Calu3 (cell line): ENCODE data around the gene CHMP4B. TPM values are rescaled to one million over a fixed set of nuclear protein-coding genes. Genes with fewer than 3 reads are reported as not detected.

Experiments
- BruUV-seq: library from RNA; stranded (reverse); fragments of 400-500 nt; replicated peaks from 2 replicates; lab custom pipeline; 2021; lab: Mats Ljungman, UMichigan
- CTCF ChIA-PET: fragments of 300-600 bp; sonication (Branson Sonifier 250); formaldehyde crosslinking; loops from one replicate; lab custom pipeline; 2022; ENCODE audit warnings: antibody characterized with exemption; lab: Charles Lee
- DNase-seq: peaks from one replicate; pipeline ENCODE4 v3.0.0; 2022
- H3K27ac Mint-ChIP-seq: one replicate; pipeline ENCODE4 v1.8.0; 2022; ENCODE audit warnings: mixed read lengths; ENCODE audit not compliant: unreplicated experiment
- H3K27me3 Mint-ChIP-seq: one replicate; pipeline ENCODE4 v1.8.0; 2022; ENCODE audit warnings: mixed read lengths; ENCODE audit not compliant: unreplicated experiment
- H3K36me3 Mint-ChIP-seq: one replicate; pipeline ENCODE4 v1.8.0; 2022; ENCODE audit warnings: mild to moderate bottlenecking, moderate library complexity, mixed read lengths; ENCODE audit not compliant: insufficient read depth, unreplicated experiment
- H3K4me1 Mint-ChIP-seq: one replicate; pipeline ENCODE4 v1.8.0; 2022; ENCODE audit warnings: mild to moderate bottlenecking, low read depth, mixed read lengths; ENCODE audit not compliant: unreplicated experiment
- H3K4me3 Mint-ChIP-seq: one replicate; pipeline ENCODE4 v1.8.0; 2022; ENCODE audit warnings: mild to moderate bottlenecking, low read depth, moderate library complexity, mixed read lengths; ENCODE audit not compliant: unreplicated experiment
- H3K9me3 Mint-ChIP-seq: one replicate; pipeline ENCODE4 v1.8.0; 2022; ENCODE audit warnings: low read depth, mixed read lengths; ENCODE audit not compliant: unreplicated experiment
- intact Hi-C: fragments of 100-400 bp; cut with micrococcal nuclease; formaldehyde crosslinking; loops from one replicate; pipeline ENCODE4 v1.10.0; 2022; ENCODE audit not compliant: unreplicated experiment
- total RNA-seq: library from RNA; stranded (reverse); gene quantifications from 2 replicates; pipeline ENCODE4 v1.2.3, GENCODE V29; 2022
- TF ChIP-seq, protein P1 (sequence below): fragments of 200-600 bp; IDR thresholded peaks from one replicate; pipeline ENCODE4 v1.8.0; 2022; ENCODE audit warnings: antibody characterized with exemption; ENCODE audit not compliant: unreplicated experiment

The CHMP4B gene
- total RNA-seq, 1 experiment from 2014 or later, result 234 TPM

DNA sequence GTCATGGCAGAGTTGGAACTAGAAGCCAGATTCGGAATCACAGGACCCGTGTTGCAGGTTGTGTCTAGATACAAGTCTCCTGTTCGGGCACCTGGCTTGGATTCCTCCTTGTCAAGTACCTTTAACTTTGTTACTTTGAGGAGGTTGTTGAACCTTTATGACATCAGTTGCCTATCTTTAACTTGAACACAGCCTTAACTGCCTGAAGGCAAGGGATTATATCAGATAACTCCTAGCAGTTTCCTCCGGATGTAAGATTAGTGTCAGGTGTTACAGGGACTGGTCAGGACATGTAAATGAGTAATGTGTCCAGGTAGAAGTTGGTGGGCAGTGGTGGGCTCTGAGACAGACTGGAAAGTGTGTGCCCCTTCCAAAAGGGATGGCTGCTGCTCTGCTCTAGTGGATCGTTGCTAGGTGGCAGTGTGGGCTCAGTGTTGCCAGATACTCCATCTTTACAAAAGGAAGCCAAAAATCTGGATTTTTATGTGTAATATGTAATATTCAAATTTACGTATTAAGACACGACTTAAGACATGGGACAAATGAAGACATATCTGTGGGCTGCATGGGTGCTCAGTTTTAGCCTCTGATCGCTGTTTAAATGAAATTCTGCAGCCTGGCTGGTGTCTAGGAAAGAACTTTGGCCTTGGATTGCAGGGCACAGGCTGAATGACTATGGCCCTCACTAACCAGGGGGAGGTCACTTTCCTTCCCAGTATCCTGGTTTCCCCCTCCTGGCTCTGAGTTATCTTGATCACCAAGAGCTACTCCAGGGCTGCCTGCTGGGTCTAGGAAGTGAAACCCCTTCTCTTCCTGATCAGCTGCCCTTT is 27.1 kb downstream of the CHMP4B start:
- intact Hi-C loops, result no loop called here
- H3K27ac Mint-ChIP-seq, result peak overlapping the region; percentile 36
- no TSS peak for BruUV-seq
- TF ChIP-seq, protein P1, sequence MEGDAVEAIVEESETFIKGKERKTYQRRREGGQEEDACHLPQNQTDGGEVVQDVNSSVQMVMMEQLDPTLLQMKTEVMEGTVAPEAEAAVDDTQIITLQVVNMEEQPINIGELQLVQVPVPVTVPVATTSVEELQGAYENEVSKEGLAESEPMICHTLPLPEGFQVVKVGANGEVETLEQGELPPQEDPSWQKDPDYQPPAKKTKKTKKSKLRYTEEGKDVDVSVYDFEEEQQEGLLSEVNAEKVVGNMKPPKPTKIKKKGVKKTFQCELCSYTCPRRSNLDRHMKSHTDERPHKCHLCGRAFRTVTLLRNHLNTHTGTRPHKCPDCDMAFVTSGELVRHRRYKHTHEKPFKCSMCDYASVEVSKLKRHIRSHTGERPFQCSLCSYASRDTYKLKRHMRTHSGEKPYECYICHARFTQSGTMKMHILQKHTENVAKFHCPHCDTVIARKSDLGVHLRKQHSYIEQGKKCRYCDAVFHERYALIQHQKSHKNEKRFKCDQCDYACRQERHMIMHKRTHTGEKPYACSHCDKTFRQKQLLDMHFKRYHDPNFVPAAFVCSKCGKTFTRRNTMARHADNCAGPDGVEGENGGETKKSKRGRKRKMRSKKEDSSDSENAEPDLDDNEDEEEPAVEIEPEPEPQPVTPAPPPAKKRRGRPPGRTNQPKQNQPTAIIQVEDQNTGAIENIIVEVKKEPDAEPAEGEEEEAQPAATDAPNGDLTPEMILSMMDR, result no peak
- H3K27me3 Mint-ChIP-seq, result no peaks in the 10 kb centered on the region
- CTCF ChIA-PET, result interaction anchor here (0.6 to 1.7 kb wide), 2 partner anchors 12 to 86 kb away, joined by 5 to 10 read pairs; no protein-coding TSS in a partner anchor
- H3K4me3 Mint-ChIP-seq, result no peak overlapping the region
- DNase-seq, result no peak
- peaks cover 88% of the 10 kb centered on the region for H3K4me1 Mint-ChIP-seq
- H3K9me3 Mint-ChIP-seq, result no peaks in the 10 kb centered on the region
- H3K36me3 Mint-ChIP-seq, result peaks cover 25% of the 10 kb centered on the region

DNA sequence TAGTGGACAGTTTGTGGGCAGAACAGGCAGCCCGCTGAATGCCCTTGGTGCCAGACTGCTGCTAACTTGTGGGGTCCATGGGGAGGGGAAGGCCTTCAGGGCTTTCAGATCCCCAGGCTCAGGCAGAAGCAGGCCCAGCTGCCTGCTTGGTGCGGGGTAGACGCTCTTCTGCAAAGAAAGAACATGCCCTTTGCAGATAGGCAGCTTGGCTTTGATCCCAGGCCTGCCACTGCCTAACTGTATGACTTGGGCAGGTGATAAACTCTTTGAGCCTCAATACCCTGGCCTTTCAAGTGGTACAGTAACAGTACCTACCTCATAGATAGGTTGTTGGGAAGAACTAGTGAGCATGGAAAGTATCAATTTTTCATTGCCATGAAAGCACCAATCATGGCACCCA is 28.4 kb downstream of the CHMP4B start:
- intact Hi-C loops, result no loop called here
- TF ChIP-seq, protein P1, result no peak
- Mint-ChIP-seq H3K36me3 (peaks cover 23% of the 10 kb centered on the region), H3K4me3 (no peak overlapping the region), H3K9me3 (no peaks in the 10 kb centered on the region), H3K4me1 (peaks cover 89% of the 10 kb centered on the region), H3K27ac (no peak overlapping the region), H3K27me3 (no peaks in the 10 kb centered on the region)
- DNase-seq, result no peak
- no TSS peak for BruUV-seq
- CTCF ChIA-PET, result interaction anchor here (0.7 kb wide), 1 partner anchor 534 kb away, joined by 8 read pairs; no protein-coding TSS in a partner anchor

- H3K4me1 Mint-ChIP-seq, result peaks cover 87% of the 10 kb centered on the region
- TF ChIP-seq, protein P1, result no peak
- peaks cover 18% of the 10 kb centered on the region for H3K36me3 Mint-ChIP-seq
- DNase-seq, result no peak
- CTCF ChIA-PET, result interaction anchor here (0.7 kb wide), 1 partner anchor 533 kb away, joined by 8 read pairs; no protein-coding TSS in a partner anchor
- H3K27ac Mint-ChIP-seq, result no peak overlapping the region
- BruUV-seq, result no TSS peak
- intact Hi-C loops, result no loop called here
- H3K4me3 Mint-ChIP-seq, result no peak overlapping the region
- no peaks in the 10 kb centered on the region for H3K9me3 Mint-ChIP-seq
- no peaks in the 10 kb centered on the region for H3K27me3 Mint-ChIP-seq
These were observed 29.0 kb downstream of the CHMP4B start for GRCh38 chr20:33840160-33840559.

DNA sequence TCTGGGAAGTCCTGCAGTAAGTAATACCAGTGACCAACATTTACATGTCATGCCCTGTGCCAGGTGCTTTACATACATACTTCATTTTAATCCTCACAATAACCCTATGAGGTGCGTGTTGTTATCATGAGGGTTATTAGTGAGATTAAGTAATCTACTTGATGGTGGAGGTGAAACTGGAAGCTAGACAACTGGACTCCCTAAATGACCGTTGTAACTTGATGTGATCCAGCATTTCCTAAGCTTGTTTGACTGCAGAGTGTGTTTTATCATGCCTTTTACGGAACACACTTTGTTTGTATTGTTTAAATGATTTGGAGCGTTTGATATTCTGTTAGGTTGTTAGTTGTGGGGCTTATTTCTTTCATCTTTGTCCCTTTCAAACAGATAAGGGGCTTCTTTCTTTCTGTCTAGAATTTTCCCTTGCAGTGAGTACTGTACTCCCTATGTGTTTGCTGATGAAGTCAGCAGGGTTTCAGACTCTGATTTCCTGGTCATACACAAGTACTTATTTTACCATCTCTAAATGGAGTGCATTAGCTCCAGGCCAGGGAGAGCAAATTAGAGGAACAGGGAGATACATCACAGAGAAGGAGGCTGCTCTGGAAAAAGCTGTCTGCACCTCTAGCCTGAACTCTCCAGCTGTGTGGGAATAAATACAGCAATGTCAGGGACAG is 29.7 kb downstream of the CHMP4B start:
- Mint-ChIP-seq H3K4me3 (no peak overlapping the region), H3K9me3 (no peaks in the 10 kb centered on the region), H3K36me3 (peaks cover 12% of the 10 kb centered on the region), H3K27me3 (no peaks in the 10 kb centered on the region), H3K27ac (no peak overlapping the region), H3K4me1 (peaks cover 86% of the 10 kb centered on the region)
- no peak for DNase-seq
- CTCF ChIA-PET, result no interaction called here
- no TSS peak for BruUV-seq
- TF ChIP-seq, protein P1, result no peak
- intact Hi-C loops, result no loop called here
